Vagina (tissue), 2 donors: Measurements from ENCODE around the gene P2RY2.
A peak's percentile ranks its signal among the peaks of the same experiment; 100 is the strongest.

Experiments
- POLR2AphosphoS5 ChIP-seq, 2 donors: sonication (generic); formaldehyde crosslinking; IDR thresholded peaks; one replicate each; pipeline ENCODE4 v1.9.0; 2017; ENCODE audit warnings: antibody characterized with exemption in 2 of 2, mild to moderate bottlenecking in 2 of 2, low read depth in 1 of 2; ENCODE audit not compliant: insufficient read depth in 1 of 2
- TF ChIP-seq, protein P1 (sequence below), 3 experiments: fragments of 450-650 bp in 2 of 3; fragments of 200-600 bp in 1 of 3; sonication (generic) in 1 of 3; IDR thresholded peaks; one replicate each; pipeline ENCODE4 v1.5.1; 2017 to 2019; ENCODE audit warnings: antibody characterized with exemption in 3 of 3, mild to moderate bottlenecking in 2 of 3, moderate library complexity in 2 of 3

DNA sequence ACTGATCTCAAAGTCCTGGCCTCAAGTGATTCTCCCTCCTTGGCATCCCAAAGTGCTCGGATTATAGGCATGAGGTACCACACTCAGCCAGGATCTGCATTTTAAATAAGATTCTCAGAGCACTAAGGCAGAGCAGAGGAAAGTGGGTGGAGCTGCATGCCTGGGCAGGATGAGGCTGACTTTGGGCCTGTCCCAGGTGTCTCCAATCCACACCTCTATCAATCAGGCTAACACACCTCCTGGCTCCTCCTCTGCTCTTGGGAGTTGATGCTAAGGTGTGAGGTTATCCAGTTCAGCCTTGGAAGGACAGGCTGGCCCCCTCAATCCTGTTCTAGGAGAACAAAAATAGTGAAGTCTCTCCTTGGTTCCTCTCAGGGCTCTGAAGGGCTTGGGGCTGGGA is 30.2 kb upstream of the P2RY2 start:
- TF ChIP-seq, protein P1, sequence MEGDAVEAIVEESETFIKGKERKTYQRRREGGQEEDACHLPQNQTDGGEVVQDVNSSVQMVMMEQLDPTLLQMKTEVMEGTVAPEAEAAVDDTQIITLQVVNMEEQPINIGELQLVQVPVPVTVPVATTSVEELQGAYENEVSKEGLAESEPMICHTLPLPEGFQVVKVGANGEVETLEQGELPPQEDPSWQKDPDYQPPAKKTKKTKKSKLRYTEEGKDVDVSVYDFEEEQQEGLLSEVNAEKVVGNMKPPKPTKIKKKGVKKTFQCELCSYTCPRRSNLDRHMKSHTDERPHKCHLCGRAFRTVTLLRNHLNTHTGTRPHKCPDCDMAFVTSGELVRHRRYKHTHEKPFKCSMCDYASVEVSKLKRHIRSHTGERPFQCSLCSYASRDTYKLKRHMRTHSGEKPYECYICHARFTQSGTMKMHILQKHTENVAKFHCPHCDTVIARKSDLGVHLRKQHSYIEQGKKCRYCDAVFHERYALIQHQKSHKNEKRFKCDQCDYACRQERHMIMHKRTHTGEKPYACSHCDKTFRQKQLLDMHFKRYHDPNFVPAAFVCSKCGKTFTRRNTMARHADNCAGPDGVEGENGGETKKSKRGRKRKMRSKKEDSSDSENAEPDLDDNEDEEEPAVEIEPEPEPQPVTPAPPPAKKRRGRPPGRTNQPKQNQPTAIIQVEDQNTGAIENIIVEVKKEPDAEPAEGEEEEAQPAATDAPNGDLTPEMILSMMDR (IDR thresholded peaks at IDR 0.05): no peak
- peak in 1 of 2 donors; percentile 18 for TF ChIP-seq POLR2AphosphoS5 (IDR thresholded peaks at IDR 0.05; ENCODE audit: insufficient read depth in 1 of 2, low read depth in 1 of 2)
